ENCODE data around the gene KIAA0825. TPM values are rescaled to one million over a fixed set of nuclear protein-coding genes. Genes with fewer than 3 reads are reported as not detected.

The KIAA0825 gene
- total RNA-seq, 3 donors from 2014 or later (not counting 1 experiment from before 2014, with no cell fraction given) = 2.4 to 5.0 (median 4.8) TPM

DNA sequence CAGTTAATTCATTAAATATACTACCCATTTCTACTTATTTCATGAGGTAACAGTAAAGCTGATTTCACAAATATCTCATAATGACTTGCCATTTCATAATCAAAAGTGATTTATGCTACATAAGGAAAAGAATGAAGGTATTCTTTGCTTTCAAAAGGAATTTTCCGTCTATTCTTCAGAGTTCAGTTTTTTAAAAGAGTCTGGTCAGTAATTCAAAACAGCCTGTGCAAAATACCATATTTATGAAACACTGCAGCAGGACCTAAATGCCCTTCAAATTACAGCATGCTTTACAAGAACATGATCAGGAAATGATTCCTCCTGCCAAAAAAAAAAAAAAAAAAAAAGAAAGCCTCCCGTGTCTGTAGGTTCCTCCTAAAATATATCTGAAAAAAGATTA, 154.7 kb downstream of the KIAA0825 start:
- no peaks in the 10 kb centered on the region for H3K27me3 Mint-ChIP-seq (ENCODE audit: low read depth in 2 of 2)
- ATAC-seq = no peak
- no peak for DNase-seq
- Histone ChIP-seq H3K4me3 (ENCODE audit: low read length) (no peak overlapping the region), H3K27ac (ENCODE audit: low read length) (no peak overlapping the region), H3K27me3 (ENCODE audit: control insufficient read depth, insufficient read depth, low read length) (no peaks in the 10 kb centered on the region), H3K4me1 (ENCODE audit: control insufficient read depth, insufficient read depth, low read length) (no peaks in the 10 kb centered on the region), H3K36me3 (ENCODE audit: control insufficient read depth, insufficient read depth, low read length) (no peaks in the 10 kb centered on the region), H3K9me3 (ENCODE audit: control insufficient read depth, insufficient read depth, low read length) (no peaks in the 10 kb centered on the region)
- no peak overlapping the region for H3K27ac Mint-ChIP-seq
- 86% methylated on average over 1 of the region's 2 CpGs for WGBS (ENCODE audit: insufficient coverage)
- no peaks in the 10 kb centered on the region for H3K4me1 Mint-ChIP-seq
- TF ChIP-seq, protein P1, sequence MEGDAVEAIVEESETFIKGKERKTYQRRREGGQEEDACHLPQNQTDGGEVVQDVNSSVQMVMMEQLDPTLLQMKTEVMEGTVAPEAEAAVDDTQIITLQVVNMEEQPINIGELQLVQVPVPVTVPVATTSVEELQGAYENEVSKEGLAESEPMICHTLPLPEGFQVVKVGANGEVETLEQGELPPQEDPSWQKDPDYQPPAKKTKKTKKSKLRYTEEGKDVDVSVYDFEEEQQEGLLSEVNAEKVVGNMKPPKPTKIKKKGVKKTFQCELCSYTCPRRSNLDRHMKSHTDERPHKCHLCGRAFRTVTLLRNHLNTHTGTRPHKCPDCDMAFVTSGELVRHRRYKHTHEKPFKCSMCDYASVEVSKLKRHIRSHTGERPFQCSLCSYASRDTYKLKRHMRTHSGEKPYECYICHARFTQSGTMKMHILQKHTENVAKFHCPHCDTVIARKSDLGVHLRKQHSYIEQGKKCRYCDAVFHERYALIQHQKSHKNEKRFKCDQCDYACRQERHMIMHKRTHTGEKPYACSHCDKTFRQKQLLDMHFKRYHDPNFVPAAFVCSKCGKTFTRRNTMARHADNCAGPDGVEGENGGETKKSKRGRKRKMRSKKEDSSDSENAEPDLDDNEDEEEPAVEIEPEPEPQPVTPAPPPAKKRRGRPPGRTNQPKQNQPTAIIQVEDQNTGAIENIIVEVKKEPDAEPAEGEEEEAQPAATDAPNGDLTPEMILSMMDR (IDR thresholded peaks at IDR 0.05) = no peak
- no peaks in the 10 kb centered on the region for H3K36me3 Mint-ChIP-seq
- no peak overlapping the region for H3K4me3 Mint-ChIP-seq
- H3K9me3 Mint-ChIP-seq = no peaks in the 10 kb centered on the region
- intact Hi-C loops (cut with micrococcal nuclease) = no loop called here

DNA sequence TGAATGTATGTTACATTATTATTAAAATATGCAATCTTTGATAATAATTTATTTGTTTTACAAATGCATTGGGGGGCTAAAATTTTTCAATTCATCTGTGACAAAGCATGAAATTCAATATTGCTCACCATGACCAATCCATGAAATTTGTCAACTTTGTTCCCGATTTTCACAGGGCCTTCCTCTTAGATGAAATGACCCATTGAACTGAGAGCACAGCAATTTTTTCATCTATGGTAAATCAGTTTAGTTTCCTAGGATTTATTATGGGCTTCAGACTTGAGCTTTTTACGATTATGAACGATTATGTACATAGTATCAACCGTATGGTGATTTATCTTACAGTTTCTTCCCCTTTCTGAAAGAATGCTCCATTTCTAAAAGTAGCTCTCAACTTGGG, 157.3 kb downstream of the KIAA0825 start:
- H3K4me1 ChIP-seq (ENCODE audit: control insufficient read depth, insufficient read depth, low read length) = no peaks in the 10 kb centered on the region
- H3K27me3 ChIP-seq (ENCODE audit: control insufficient read depth, insufficient read depth, low read length) = no peaks in the 10 kb centered on the region
- H3K4me3 Mint-ChIP-seq = no peak overlapping the region
- TF ChIP-seq, protein P1 (IDR thresholded peaks at IDR 0.05) = no peak
- WGBS (ENCODE audit: insufficient coverage) = 78% methylated on average over 2 of the region's 4 CpGs
- no peaks in the 10 kb centered on the region for H3K4me1 Mint-ChIP-seq
- H3K27ac Mint-ChIP-seq = no peak overlapping the region
- DNase-seq (no peak), ATAC-seq (no peak)
- no peak overlapping the region for H3K27ac ChIP-seq (ENCODE audit: low read length)
- no peaks in the 10 kb centered on the region for H3K9me3 Mint-ChIP-seq
- no peaks in the 10 kb centered on the region for H3K36me3 ChIP-seq (ENCODE audit: control insufficient read depth, insufficient read depth, low read length)
- H3K36me3 Mint-ChIP-seq = no peaks in the 10 kb centered on the region
- H3K27me3 Mint-ChIP-seq (ENCODE audit: low read depth in 2 of 2) = no peaks in the 10 kb centered on the region
- no peaks in the 10 kb centered on the region for H3K9me3 ChIP-seq (ENCODE audit: control insufficient read depth, insufficient read depth, low read length)
- no peak overlapping the region for H3K4me3 ChIP-seq (ENCODE audit: low read length)
- intact Hi-C loops (cut with micrococcal nuclease) = no loop called here

DNA sequence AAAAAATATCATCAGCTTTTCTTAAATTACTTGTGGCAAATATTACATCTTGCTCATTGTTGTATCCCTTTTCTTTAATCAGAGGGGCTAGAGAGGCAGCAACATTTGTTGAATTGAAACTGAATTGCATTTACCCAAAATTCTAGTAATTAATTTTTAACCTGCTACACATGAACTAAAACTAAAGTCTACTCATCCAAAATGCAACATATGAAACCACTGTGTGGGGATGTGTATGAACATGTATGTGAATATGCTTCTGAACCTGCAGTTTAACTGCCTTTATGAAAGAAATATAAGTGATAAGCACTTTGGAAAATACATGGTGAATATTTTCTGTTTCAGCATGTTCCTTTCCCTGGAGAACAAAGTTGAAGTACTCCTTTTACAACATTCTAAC, 158.5 kb downstream of the KIAA0825 start:
- Histone ChIP-seq H3K27ac (ENCODE audit: low read length) (no peak overlapping the region), H3K27me3 (ENCODE audit: control insufficient read depth, insufficient read depth, low read length) (no peaks in the 10 kb centered on the region), H3K4me1 (ENCODE audit: control insufficient read depth, insufficient read depth, low read length) (no peaks in the 10 kb centered on the region), H3K4me3 (ENCODE audit: low read length) (no peak overlapping the region), H3K36me3 (ENCODE audit: control insufficient read depth, insufficient read depth, low read length) (no peaks in the 10 kb centered on the region), H3K9me3 (ENCODE audit: control insufficient read depth, insufficient read depth, low read length) (no peaks in the 10 kb centered on the region)
- Mint-ChIP-seq H3K27me3 (ENCODE audit: low read depth in 2 of 2) (no peaks in the 10 kb centered on the region), H3K9me3 (no peaks in the 10 kb centered on the region), H3K4me3 (no peak overlapping the region), H3K36me3 (no peaks in the 10 kb centered on the region), H3K27ac (no peak overlapping the region), H3K4me1 (no peaks in the 10 kb centered on the region)
- TF ChIP-seq, protein P1 (IDR thresholded peaks at IDR 0.05) = no peak
- DNase-seq = no peak
- intact Hi-C loops (cut with micrococcal nuclease) = no loop called here
- ATAC-seq = no peak

DNA sequence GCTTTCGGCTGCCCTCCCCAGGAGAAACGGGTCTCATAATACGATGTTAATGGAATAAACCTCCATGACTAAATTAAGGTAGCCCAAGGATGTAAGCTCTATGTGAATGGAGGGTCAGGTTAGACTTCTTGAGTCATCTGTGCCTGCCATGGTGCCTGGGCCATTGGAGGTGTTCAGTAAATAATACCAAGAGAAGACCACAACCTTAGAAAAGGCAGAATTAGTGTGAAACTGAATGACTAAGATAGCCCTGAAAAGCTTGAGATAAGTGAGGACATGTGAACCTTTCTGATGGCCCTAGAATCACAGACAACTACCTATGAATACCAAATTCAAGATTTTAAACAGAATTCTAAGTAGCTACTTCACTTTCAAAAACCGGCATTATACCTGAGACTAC, 160.6 kb downstream of the KIAA0825 start:
- DNase-seq (no peak), ATAC-seq (no peak)
- H3K4me3 ChIP-seq (ENCODE audit: low read length) = no peak overlapping the region
- H3K36me3 Mint-ChIP-seq = no peaks in the 10 kb centered on the region
- no peaks in the 10 kb centered on the region for H3K27me3 Mint-ChIP-seq (ENCODE audit: low read depth in 2 of 2)
- WGBS (ENCODE audit: insufficient coverage) = 94% methylated on average over 4 of the region's 4 CpGs
- no peaks in the 10 kb centered on the region for H3K9me3 ChIP-seq (ENCODE audit: control insufficient read depth, insufficient read depth, low read length)
- H3K27me3 ChIP-seq (ENCODE audit: control insufficient read depth, insufficient read depth, low read length) = no peaks in the 10 kb centered on the region
- H3K27ac Mint-ChIP-seq = no peak overlapping the region
- TF ChIP-seq, protein P1 (IDR thresholded peaks at IDR 0.05) = no peak
- no peaks in the 10 kb centered on the region for H3K4me1 ChIP-seq (ENCODE audit: control insufficient read depth, insufficient read depth, low read length)
- no peak overlapping the region for H3K27ac ChIP-seq (ENCODE audit: low read length)
- no peaks in the 10 kb centered on the region for H3K4me1 Mint-ChIP-seq
- no peaks in the 10 kb centered on the region for H3K9me3 Mint-ChIP-seq
- H3K4me3 Mint-ChIP-seq = no peak overlapping the region
- intact Hi-C loops (cut with micrococcal nuclease) = no loop called here
- H3K36me3 ChIP-seq (ENCODE audit: control insufficient read depth, insufficient read depth, low read length) = no peaks in the 10 kb centered on the region

Data from natural killer cell (primary cell).